Skeletal muscle cell (primary cell): ENCODE data around the gene BEST4.
"Not testable (repeated sequence)": the region's sequence is repeated elsewhere in the genome, so short reads cannot be mapped to it uniquely, and the experiment has no call there.

Experiments used
- DNase-seq: peaks from one replicate; pipeline ENCODE4 v3.0.0-alpha.2; 2010; ENCODE audit warnings: low read depth
- H3K4me3 ChIP-seq: 2 replicates; pipeline ENCODE4 v1.5.1; 2011; ENCODE audit warnings: low read depth, mild to moderate bottlenecking, control low read depth, low read length, moderate library complexity

Gene BEST4

DNA sequence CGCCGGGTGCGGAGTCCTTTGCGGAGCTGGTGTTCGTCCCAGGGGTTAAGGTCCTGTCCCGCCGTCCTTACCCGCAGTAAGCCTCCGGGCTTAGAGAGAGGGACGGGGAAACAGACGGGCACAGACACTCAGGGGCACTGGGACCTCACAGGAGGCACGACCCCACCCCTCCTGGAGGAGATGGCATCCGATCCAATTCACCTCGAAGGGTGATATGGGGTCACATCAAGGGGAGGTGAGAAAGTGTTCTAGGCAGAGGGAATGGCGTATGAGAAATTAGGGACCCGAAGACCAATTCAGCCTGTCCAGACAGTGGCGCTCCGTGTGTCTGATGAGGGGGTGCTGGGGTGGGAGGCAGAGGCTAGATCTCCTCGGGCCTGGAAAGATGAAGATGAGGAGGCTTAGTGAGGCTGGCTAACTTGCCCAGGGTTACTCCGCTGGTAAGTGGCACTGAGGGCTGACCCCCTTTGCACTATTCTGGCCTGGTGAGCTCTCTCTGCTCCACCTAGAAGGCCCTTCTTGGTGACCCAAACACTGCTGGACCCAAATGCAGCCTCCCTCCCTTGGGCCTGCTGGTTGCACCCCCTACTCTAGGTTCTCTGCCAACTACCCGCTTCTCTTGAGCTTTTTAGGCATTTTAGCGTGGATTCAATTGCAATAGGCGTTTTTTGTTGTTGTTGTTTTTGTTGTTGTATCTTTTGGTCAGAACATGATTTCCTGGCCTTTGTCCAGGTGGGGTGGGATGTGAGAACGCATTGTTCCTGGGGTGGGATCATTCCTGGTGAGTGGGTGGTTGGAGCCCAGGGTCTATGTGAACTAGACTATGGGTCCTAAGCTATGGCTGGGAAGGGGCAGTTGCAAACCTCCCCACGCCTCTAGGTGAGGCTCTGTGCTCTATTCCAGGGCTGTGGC lies 32.6 kb upstream of the BEST4 start:
- peak overlapping the region; percentile 55 for H3K4me3 ChIP-seq
- DNase-seq: no peak

DNA sequence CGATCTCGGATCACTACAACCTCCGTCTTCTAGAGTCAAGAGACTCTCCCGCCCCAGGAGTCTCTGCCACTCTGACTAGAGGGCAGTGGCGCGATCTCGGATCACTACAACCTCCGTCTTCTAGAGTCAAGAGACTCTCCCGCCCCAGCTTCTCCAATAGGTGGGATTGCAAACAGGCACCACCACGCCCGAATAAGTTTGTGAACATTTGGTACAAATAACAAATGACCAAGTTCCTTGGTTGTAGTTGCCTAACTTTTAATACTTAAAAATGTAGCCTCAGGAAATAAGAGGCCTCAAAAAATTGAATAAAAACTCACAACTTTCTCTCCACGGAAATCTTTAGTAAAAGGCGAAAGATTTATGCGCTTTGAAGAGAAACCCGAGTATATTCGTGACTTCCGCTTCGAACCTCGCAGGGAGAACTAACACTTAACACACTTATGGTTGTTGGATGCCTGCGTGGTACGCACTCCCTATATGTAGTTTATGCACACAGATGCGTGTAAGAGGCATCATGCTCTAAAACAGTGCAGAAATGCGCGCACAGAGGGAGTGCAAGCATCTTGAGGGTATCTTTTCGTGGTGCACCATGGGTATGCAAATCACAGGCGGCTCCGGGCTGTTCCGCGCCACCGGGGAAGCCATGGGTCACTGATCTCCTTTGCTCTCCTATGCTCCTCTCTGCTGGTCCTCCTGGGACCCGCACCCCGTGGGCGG lies 31.8 kb upstream of the BEST4 start:
- peak overlapping the region; percentile 55 for H3K4me3 ChIP-seq
- peak; percentile 90 for DNase-seq

DNA sequence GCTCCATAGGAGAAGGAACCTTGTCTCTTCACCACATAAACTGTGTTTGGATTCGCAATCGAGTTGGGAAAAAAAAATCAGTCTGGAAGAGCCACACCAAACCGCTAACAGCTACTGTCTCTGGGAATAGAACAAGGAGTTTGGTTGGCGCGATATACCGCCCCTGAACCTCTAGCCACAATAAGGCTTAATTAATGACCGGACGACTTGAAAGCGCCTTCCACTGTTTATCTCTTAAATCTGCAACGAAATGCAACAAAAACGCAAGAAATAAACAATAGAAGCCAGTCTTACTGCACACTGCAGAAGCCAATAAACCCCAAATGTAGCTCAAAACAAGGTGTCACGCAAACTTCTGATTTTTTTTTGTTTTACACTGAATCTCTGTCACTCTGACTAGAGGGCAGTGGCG lies 31.2 kb upstream of the BEST4 start:
- DNase-seq: no peak
- peak overlapping the region; percentile 14 for H3K4me3 ChIP-seq

DNA sequence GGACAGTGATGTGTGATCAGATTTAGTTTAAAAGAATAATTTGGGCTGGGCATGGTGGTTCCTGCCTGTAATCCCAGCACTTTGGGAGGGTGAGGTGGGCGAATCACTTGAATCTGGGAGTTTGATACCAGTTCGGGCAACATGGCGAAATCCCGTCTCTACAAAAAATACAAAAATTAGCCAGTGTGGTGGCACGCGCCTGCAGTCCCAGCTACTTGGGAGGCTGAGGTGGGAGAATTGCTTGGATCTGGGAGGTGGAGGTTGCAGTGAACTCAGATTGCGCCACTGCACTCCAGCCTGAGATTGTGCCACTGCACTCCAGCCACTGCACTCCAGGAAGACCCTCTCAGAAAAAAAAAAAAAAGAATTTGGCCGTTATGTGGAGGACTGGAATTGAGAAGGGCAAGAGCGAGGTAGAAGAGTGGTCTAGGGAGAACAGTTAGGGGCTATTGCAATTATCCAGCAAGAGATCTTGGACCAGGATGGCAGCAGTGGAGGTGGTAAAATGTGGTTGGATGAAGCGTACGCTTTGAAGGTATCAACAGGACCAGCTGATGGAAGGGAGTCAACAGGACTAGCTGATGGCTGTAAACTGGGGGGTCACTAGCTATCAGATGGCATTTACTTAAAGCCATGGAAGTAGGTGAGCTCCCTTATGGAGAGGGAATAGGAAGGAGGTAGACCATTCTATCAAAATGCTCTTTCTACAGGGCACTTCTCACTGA lies 30.0 kb upstream of the BEST4 start:
- DNase-seq: no peak
- H3K4me3 ChIP-seq: no peak overlapping the region

DNA sequence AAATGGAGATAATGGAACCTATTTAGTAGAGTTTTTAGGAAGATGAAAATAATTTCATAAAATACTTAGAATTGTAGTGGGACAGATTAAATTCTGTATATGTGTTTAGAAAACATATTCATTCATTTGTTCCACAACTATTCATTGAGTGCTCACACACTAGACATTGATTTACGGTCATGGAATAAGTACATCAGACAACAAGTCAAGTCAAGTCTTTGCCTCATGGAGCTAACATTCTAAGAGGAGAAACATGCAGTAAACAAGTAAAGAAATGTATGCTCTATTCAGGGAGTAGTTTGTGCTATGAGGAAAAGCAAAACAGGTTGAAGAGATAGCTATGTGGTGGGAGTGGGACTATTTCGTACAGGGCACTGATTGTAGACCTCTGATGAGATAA lies 29.3 kb upstream of the BEST4 start:
- H3K4me3 ChIP-seq: no peak overlapping the region
- DNase-seq: no peak

DNA sequence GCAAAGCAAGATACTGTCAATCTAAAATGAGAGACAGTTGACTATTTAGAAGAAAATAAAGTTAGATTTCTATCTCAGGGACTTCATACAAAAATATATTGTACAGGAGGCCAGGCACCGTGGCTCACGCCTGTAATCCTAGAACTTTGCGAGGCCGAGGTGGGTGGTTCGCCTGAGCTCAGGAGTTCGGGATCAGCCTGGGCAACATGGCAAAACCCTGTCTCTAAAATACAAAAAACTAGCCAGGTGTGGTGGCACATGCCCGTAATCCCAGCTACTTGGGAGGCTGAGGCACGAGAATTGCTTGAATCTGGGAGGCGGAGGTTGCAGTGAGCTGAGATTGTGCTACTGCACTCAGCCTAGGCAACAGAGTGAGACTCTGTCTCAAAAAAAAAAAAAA lies 28.0 kb upstream of the BEST4 start:
- not testable (repeated sequence) for DNase-seq, H3K4me3 ChIP-seq

DNA sequence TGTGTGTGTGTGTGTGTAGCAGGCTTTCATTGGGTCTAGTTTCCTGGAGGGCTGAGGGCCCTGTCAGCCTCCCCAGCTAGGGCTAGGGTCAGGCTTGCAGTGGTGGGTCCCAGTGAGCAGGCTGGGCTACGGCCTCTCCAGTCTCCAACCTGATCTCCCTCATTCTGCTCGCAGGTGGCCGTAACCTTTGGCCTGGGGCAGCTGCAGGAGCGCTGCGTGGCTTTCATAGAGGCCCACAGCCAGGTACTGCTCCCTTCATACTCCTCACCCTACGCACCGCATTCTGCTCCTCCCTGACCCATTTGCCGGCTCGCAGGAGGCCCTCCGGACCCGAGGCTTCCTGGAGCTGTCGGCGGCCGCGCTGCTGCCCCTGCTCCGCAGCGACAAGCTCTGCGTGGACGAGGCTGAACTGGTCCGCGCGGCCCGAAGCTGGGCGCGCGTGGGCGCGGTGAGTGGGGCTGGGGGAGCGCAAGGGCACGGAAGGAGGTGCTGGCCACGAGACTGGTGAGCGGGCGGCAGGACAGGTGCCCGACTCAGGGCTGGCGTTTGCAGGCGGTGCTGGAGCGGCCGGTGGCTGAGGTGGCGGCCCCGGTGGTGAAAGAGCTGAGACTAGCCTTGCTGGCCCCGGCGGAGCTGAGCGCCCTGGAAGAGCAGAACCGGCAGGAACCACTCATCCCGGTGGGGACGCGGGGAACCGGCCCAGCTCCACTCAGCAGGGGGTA lies 25.0 kb upstream of the BEST4 start:
- H3K4me3 ChIP-seq: peak overlapping the region; percentile 30
- no peak for DNase-seq

DNA sequence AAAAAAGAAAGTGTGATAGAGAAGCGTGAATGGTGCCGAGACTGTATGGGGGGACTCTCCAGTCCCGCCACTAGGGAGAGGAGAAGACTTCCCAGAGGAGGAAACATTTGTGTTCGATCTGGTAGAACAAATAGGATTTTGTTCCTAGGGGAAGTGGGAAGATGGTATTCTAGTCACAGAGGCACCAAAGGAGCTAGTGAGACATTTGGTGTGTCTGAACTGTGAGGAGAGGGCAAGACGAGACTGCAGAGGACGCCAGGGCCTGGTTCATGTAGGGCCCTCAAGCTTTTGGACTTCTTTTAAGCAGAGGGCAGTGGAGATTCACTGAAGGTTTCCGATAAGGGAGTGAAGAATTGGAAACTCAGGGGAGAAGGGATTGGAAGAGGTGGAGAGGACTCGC lies 23.3 kb upstream of the BEST4 start:
- H3K4me3 ChIP-seq: no peak overlapping the region
- no peak for DNase-seq

DNA sequence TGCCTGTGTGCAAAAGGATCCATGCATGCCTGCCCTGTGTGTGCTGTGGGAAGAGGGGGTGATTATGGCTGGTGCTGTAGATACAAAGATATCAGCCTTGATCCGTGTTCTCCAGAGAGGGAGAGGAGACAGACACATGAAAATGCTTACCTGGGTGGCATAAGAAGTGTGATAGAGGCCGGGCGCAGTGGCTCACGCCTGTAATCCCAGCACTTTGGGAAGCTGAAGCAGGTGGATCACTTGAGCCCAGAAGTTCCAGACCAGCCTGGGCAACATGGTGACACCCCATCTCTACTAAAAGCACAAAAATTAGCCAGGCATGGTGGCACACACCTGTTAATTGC lies 22.8 kb upstream of the BEST4 start:
- not testable (repeated sequence) for DNase-seq, H3K4me3 ChIP-seq

DNA sequence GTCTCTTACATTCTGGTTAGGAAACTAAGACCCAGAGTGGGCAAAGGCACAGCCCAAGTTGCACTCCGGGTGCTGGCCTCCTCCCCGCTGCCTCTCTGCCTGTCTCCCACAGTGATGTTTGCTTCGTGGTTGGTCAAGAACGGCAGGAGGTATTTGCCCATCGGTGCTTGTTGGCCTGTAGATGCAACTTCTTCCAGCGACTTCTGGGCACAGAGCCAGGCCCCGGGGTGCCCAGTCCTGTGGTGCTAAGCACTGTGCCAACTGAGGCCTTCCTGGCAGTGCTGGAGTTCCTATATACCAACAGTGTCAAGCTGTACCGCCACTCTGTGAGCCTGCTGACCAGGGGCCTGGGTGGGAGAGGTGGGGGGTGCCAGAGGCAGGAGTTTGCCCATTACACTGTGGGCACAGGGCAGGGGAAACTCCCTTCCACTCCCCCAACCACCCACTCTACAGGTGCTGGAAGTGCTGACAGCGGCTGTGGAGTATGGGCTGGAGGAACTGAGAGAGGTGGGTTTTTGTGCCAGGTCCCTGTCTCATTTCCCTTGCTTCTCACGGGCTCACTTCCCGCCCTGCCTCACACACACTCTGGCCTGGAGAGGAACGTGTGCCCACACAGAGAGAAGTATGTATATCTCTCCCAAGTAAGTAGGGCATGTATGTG lies 22.3 kb upstream of the BEST4 start:
- no peak overlapping the region for H3K4me3 ChIP-seq
- DNase-seq: no peak

DNA sequence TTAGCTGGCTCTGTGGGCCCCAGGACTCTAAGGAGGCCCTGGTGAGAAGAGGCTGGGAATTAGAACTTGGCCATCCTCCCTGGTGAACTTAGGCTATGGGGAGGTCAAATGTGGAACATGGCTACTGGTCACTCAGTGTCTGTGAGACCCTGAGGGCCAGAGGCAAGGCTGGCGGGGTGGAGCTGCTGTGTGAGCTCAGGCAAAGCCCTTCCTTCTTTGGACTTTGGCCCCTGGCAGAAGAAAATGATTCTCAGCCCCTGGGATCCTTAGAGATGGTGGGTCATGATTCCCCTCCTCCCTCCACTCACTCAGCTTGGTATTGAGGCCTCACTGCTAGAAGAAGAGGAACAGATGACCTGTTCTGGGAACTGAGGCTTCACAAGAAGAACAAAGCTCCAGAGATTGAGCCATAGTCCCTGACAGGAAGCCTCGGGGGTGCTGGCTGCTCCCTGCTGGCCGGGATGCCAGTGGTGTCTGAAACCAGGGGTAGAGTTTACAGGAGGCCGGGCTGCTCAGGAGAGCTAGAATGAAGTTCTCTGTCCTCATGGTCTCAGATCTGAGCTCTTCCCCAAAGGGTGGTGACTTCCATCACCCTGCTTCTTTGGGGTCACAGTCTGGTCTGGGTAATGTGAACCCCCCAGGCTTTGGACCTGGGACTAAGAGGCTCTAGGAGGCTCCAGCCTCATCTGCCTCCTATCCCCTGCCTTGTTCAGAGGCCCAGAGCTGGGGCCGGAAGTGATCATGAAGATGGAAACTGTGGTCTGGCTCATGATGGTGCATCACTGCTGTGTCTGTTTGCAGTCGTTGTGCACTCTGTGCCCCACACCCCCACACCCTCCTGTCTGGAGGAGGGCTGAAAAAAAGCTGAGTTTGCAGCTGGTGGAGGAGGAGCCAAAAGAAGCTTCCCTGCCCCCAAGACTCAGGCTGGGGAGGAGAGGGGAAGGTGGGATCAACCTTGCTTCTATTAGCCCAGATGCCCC lies 21.3 kb upstream of the BEST4 start:
- H3K4me3 ChIP-seq: peak overlapping the region; percentile 49

DNA sequence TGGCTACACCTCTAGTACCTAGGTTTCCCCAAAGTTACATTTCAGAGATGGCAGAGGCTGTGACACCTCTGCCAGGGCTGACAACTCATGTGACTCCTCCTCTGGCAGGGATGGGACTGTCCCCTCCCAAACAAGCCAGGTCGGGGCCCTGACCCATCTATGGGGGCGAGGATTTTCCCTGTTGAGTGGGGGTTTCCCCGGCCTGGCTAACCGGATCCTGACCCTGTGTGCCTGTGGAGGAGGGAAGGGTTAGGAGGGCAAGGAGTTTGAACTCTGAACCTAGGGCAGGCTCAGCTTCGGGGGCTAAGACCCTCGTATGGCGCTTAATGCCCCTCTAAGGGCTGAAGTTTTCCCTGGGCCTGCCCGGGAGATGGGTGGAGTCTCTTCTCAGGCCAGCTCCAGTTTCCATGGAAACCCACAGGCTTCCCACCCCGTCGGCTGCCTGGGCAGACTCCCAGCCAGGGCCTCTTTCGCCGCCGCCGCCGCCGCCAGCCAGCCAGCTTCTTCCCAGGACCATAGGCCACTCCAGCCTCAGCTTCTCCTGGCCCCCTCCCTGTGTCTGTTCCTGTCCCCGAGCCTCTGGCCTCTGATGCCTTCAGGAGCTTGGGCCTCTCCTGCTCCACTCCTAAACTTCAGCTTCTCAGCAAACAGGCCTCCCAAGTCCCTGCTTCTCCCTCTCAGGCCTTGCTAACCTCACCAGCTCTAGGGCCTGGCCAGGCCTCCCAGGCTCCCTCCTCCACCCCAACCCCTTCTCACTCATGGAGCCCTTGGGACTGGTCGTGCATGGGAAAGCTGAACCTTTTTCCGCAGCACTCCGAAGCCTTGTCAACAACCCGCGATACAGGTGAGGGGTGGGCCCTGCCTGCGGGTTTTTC lies 20.3 kb upstream of the BEST4 start, which contains the start of gene BTBD19:
TSS of gene BTBD19 (plus strand) at position 461 of the 875 bp plus-strand sequence. CDS start at position 759, 298 bp downstream.
- H3K4me3 ChIP-seq: peak within 1 kb of the TSS; percentile 49

More for the DNA sequence above, 21.3 kb upstream of the BEST4 start:
- no peak for DNase-seq

DNA sequence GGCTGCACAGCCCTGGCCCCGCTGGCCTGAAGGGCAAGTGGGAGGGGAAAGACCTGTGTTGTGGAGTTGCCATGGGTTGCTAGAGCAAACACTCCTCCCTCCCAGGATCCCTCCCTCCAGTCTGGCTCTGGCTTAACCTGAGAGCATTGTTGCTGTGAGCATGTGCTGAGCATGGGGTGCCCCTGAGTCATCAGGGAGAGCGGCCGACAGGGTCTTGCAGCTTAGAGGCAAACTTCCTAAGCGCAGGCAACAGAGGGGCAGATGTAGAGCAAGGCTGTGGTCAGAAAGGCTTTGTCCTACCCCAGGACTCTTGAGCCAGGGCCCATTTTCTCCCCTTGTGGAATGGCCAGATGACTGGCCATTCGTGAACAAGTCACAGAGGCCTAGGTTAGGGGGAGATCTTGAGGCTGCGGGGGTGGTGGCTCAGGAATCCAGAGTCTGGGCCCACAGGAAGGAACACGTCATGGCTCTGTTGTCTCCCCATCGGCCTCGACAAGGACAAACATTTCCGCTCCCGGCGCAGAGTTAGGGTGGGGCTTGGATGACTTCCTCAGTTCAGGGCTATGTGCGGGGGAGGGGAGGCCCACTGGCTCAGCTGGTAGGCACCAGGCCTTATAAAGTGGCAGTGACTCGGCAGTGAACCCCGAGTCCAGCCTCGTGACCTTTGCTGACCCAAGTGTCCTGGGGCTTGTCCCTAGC lies 19.5 kb upstream of the BEST4 start:
- peak overlapping the region; percentile 49 for H3K4me3 ChIP-seq
- DNase-seq: peak; percentile 98

More for the DNA sequence above, 20.3 kb upstream of the BEST4 start, which contains the start of gene BTBD19:
- peak; percentile 76 for DNase-seq

DNA sequence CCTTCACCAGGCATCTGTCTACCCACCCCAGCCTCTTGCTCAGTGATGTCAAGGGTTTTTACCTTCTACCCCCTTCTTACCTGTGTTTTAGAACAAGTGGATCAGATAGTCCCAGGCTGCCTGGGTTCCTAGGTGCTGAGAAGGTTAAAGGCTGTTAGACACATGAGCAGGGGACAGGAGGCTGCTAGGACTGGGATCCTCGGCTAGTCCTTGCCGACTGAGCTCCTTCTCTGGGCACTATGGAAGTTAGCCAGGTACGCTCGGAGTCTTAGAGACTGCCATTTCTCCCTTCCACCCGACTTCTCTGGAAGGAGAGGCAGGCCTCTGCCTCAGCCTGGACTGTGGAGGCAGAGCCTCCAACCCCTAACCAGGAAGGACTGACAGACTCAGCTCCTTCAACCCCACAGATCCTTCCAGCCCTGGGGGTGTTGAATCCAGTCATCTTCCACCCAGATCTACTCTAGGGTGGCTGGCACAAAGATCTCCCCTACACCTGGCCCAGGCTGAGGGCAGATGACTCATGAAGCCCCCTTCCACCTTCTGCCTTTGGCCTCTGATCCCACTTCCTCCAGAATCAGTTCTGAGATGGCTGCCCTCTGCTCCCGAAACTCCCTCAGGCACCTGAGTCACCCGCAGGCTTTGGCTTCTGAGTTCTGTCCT lies 18.9 kb upstream of the BEST4 start, which contains the start of gene DYNLT4:
TSS of gene DYNLT4 (minus strand) at position 648 of the 660 bp plus-strand sequence. CDS start 683 bp downstream, outside the sequence.
- DNase-seq: no peak
- peak within 1 kb of the TSS; percentile 49 for H3K4me3 ChIP-seq

DNA sequence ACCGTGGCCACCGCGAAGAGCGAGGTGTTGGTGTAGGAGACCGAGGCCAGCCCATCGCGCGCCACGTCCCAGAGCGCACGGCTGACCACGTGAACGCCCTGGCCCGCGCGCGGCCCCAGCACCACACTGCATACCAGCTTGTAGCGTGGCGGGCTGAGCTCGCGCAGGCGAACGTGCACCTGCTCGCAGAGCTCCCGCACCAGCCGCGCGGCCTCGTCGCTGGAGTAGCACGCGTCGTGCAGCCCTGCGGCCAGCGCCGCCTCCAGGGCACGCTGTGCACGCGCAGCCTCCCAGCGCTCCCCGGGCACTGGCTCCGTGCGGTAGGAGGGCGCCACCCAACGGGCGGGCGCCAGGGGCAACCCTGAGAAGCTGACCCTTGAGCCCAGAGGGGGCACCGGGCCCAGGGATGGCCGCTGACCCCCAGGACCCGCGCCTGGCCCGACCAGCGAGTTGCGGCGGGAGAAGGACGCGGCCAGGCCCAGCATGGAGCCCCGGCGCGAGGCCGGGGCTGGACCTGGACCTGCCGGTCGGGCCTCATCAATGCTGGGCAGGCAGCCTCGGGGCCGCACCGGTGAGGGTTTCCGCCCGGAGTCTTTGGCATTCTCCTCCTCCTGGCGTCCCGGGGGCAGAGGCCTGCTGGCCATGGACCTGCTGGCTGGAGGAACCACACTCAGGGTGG lies 18.2 kb upstream of the BEST4 start:
- no peak overlapping the region for H3K4me3 ChIP-seq
- DNase-seq: no peak
